Dendritic cell treated with granulocyte-macrophage colony-stimulating factor and Interleukin-4, amounts not matched to agents 40 ng/mL and 50 ng/mL, for 4 days (primary cell): ENCODE measurements around the gene FASN.

Experiments
- H3K27ac Mint-ChIP-seq: one replicate; pipeline ENCODE4 v1.8.0; 2022; ENCODE audit warnings: mild to moderate bottlenecking, mixed read lengths
- H3K27me3 Mint-ChIP-seq: one replicate; pipeline ENCODE4 v1.8.0; 2022; ENCODE audit warnings: mild to moderate bottlenecking, mixed read lengths
- H3K36me3 Mint-ChIP-seq: one replicate; pipeline ENCODE4 v1.8.0; 2022; ENCODE audit warnings: low read depth, mixed read lengths
- H3K4me1 Mint-ChIP-seq: one replicate; pipeline ENCODE4 v1.8.0; 2022; ENCODE audit warnings: low read depth, mixed read lengths
- H3K4me3 Mint-ChIP-seq: one replicate; pipeline ENCODE4 v1.8.0; 2022; ENCODE audit warnings: mild to moderate bottlenecking, moderate library complexity, mixed read lengths
- H3K9me3 Mint-ChIP-seq: one replicate; pipeline ENCODE4 v1.8.0; 2022; ENCODE audit warnings: mixed read lengths
- intact Hi-C: fragments of 100-400 bp; cut with micrococcal nuclease; formaldehyde crosslinking; loops from one replicate; pipeline ENCODE4 v1.15.0; 2022

FASN gene

GRCh38 chr17:82124101-82124500 lies 26.1 kb upstream of the FASN start:
- Mint-ChIP-seq H3K4me3 (no peak overlapping the region), H3K9me3 (no peaks in the 10 kb centered on the region), H3K27ac (no peak overlapping the region), H3K36me3 (peaks cover 43% of the 10 kb centered on the region), H3K27me3 (no peaks in the 10 kb centered on the region), H3K4me1 (peaks cover 26% of the 10 kb centered on the region)
- intact Hi-C loops: no loop called here

GRCh38 chr17:82121660-82122629 lies 23.9 kb upstream of the FASN start:
- Mint-ChIP-seq H3K27me3 (no peaks in the 10 kb centered on the region), H3K27ac (peak overlapping the region; percentile 84), H3K4me1 (peaks cover 26% of the 10 kb centered on the region), H3K9me3 (no peaks in the 10 kb centered on the region), H3K36me3 (peaks cover 32% of the 10 kb centered on the region), H3K4me3 (no peak overlapping the region)
- intact Hi-C loops: no loop called here

- Mint-ChIP-seq H3K27me3 (no peaks in the 10 kb centered on the region), H3K27ac (no peak overlapping the region), H3K36me3 (peaks cover 26% of the 10 kb centered on the region), H3K4me1 (peaks cover 26% of the 10 kb centered on the region), H3K9me3 (no peaks in the 10 kb centered on the region), H3K4me3 (no peak overlapping the region)
- intact Hi-C loops: no loop called here
These were observed 23.2 kb upstream of the FASN start for GRCh38 chr17:82121246-82121645.

GRCh38 chr17:82120148-82120547 lies 22.1 kb upstream of the FASN start:
- Mint-ChIP-seq H3K27me3 (no peaks in the 10 kb centered on the region), H3K9me3 (no peaks in the 10 kb centered on the region), H3K4me3 (no peak overlapping the region)

GRCh38 chr17:82118815-82119380 lies 20.9 kb upstream of the FASN start:
- H3K4me1 Mint-ChIP-seq: peaks cover 26% of the 10 kb centered on the region
- no peaks in the 10 kb centered on the region for H3K9me3 Mint-ChIP-seq
- peaks cover 14% of the 10 kb centered on the region for H3K36me3 Mint-ChIP-seq
- no peak overlapping the region for H3K4me3 Mint-ChIP-seq
- H3K27ac Mint-ChIP-seq: no peak overlapping the region
- intact Hi-C loops: no loop called here
- H3K27me3 Mint-ChIP-seq: no peaks in the 10 kb centered on the region

More at GRCh38 chr17:82120148-82120547, 22.1 kb upstream of the FASN start:
- Mint-ChIP-seq H3K36me3 (peaks cover 26% of the 10 kb centered on the region), H3K4me1 (peaks cover 26% of the 10 kb centered on the region), H3K27ac (no peak overlapping the region)
- intact Hi-C loops: no loop called here

GRCh38 chr17:82118168-82118814 lies 20.3 kb upstream of the FASN start:
- Mint-ChIP-seq H3K9me3 (no peaks in the 10 kb centered on the region), H3K4me3 (no peak overlapping the region), H3K36me3 (peaks cover 17% of the 10 kb centered on the region), H3K4me1 (peaks cover 26% of the 10 kb centered on the region), H3K27ac (no peak overlapping the region), H3K27me3 (no peaks in the 10 kb centered on the region)
- intact Hi-C loops: no loop called here

GRCh38 chr17:82117139-82118090 lies 19.4 kb upstream of the FASN start:
- H3K27ac Mint-ChIP-seq: no peak overlapping the region
- intact Hi-C loops: no loop called here
- H3K4me3 Mint-ChIP-seq: no peak overlapping the region
- no peaks in the 10 kb centered on the region for H3K9me3 Mint-ChIP-seq
- H3K4me1 Mint-ChIP-seq: peaks cover 22% of the 10 kb centered on the region
- no peaks in the 10 kb centered on the region for H3K27me3 Mint-ChIP-seq
- peaks cover 17% of the 10 kb centered on the region for H3K36me3 Mint-ChIP-seq

GRCh38 chr17:82116246-82116645 lies 18.2 kb upstream of the FASN start:
- Mint-ChIP-seq H3K4me3 (no peak overlapping the region), H3K36me3 (peaks cover 9% of the 10 kb centered on the region), H3K27me3 (no peaks in the 10 kb centered on the region), H3K9me3 (no peaks in the 10 kb centered on the region), H3K4me1 (peaks cover 10% of the 10 kb centered on the region), H3K27ac (no peak overlapping the region)
- intact Hi-C loops: no loop called here

- H3K36me3 Mint-ChIP-seq: peaks cover 9% of the 10 kb centered on the region
- H3K4me1 Mint-ChIP-seq: peaks cover 7% of the 10 kb centered on the region
- H3K4me3 Mint-ChIP-seq: no peak overlapping the region
- no peaks in the 10 kb centered on the region for H3K9me3 Mint-ChIP-seq
- intact Hi-C loops: no loop called here
- no peak overlapping the region for H3K27ac Mint-ChIP-seq
- no peaks in the 10 kb centered on the region for H3K27me3 Mint-ChIP-seq
These were observed 16.8 kb upstream of the FASN start for GRCh38 chr17:82114872-82115271.

- Mint-ChIP-seq H3K27ac (no peak overlapping the region), H3K4me3 (no peak overlapping the region), H3K27me3 (no peaks in the 10 kb centered on the region), H3K9me3 (no peaks in the 10 kb centered on the region), H3K4me1 (peaks cover 4% of the 10 kb centered on the region), H3K36me3 (peaks cover 9% of the 10 kb centered on the region)
- intact Hi-C loops: no loop called here
These were observed 16.4 kb upstream of the FASN start for GRCh38 chr17:82114447-82114846.

GRCh38 chr17:82113941-82114340 lies 15.9 kb upstream of the FASN start:
- Mint-ChIP-seq H3K4me1 (no peaks in the 10 kb centered on the region), H3K27me3 (no peaks in the 10 kb centered on the region), H3K36me3 (peaks cover 9% of the 10 kb centered on the region), H3K27ac (no peak overlapping the region), H3K4me3 (no peak overlapping the region), H3K9me3 (no peaks in the 10 kb centered on the region)
- intact Hi-C loops: no loop called here

- no peaks in the 10 kb centered on the region for H3K27me3 Mint-ChIP-seq
- no peak overlapping the region for H3K4me3 Mint-ChIP-seq
- H3K27ac Mint-ChIP-seq: no peak overlapping the region
- H3K36me3 Mint-ChIP-seq: peaks cover 9% of the 10 kb centered on the region
- H3K4me1 Mint-ChIP-seq: no peaks in the 10 kb centered on the region
- intact Hi-C loops: no loop called here
- no peaks in the 10 kb centered on the region for H3K9me3 Mint-ChIP-seq
These were observed 15.4 kb upstream of the FASN start for GRCh38 chr17:82113422-82113821.

GRCh38 chr17:82112914-82113311 lies 14.9 kb upstream of the FASN start:
- intact Hi-C loops: no loop called here
- no peaks in the 10 kb centered on the region for H3K4me1 Mint-ChIP-seq
- no peaks in the 10 kb centered on the region for H3K27me3 Mint-ChIP-seq

More at GRCh38 chr17:82112914-82113311, 14.9 kb upstream of the FASN start:
- Mint-ChIP-seq H3K27ac (no peak overlapping the region), H3K4me3 (no peak overlapping the region), H3K36me3 (peaks cover 9% of the 10 kb centered on the region), H3K9me3 (no peaks in the 10 kb centered on the region)
